GM12878 (cell line): ENCODE results near the gene UVRAG. TPM values are rescaled to one million over a fixed set of nuclear protein-coding genes. Genes with fewer than 3 reads are reported as not detected.
A peak's percentile ranks its signal among the peaks of the same experiment; 100 is the strongest.

Experiments used
- ATAC-seq: fragments of 200-7000 bp; cut with Tn5 transposase; 3 replicates; pipeline ENCODE4 v1.9.1; 2020; ENCODE audit warnings: mild to moderate bottlenecking, moderate library complexity
- Bru-seq: library from RNA; stranded (reverse); fragments of 400-500 nt; gene quantifications from one replicate; lab custom pipeline; 2021; lab: Mats Ljungman, UMichigan
- BruChase-seq, 2 experiments: library from RNA; stranded (reverse); fragments of 400-500 nt; gene quantifications; one replicate each; lab custom pipeline; 2021; lab: Mats Ljungman, UMichigan
- BruUV-seq: library from RNA; stranded (reverse); fragments of 400-500 nt; replicated peaks from 2 replicates; lab custom pipeline; 2021; lab: Mats Ljungman, UMichigan
- CTCF ChIA-PET: fragments of 300-600 bp; sonication (Branson Sonifier 250); formaldehyde crosslinking; extraction: SDS; loops from one replicate; lab custom pipeline; 2021; ENCODE audit warnings: inconsistent platforms; lab: Yijun Ruan, JAX
- POLR2A ChIA-PET: fragments of 350-600 bp; formaldehyde crosslinking; extraction: SDS; loops from one replicate; lab custom pipeline; 2021; ENCODE audit warnings: inconsistent platforms; lab: Charles Lee
- RAD21 ChIA-PET: fragments of 300-600 bp; sonication (Branson Sonifier 250); formaldehyde crosslinking; loops from one replicate; lab custom pipeline; 2023; ENCODE audit warnings: antibody characterized with exemption; ENCODE audit not compliant: unreplicated experiment; lab: Charles Lee
- SMC1A ChIA-PET: fragments of 300-600 bp; sonication (Branson Sonifier 250); formaldehyde crosslinking; loops from one replicate; lab custom pipeline; 2023; ENCODE audit not compliant: unreplicated experiment, uncharacterized antibody; lab: Charles Lee
- DNase-seq: peaks from one replicate; pipeline ENCODE4 v3.0.0-alpha.2; 2011; ENCODE audit warnings: low read depth, low spot score
- FAIRE-seq: peaks from 3 replicates; lab custom pipeline; 2011; peaks lifted over from hg19 to GRCh38; lab: Jason Lieb, UNC
- H2AFZ ChIP-seq: 2 replicates; pipeline ENCODE4 v1.6.0; 2011; ENCODE audit warnings: low read depth, low read length, control low read depth; ENCODE audit not compliant: control insufficient read depth
- H3K27ac ChIP-seq: 2 replicates; pipeline ENCODE4 v1.5.1; 2011; ENCODE audit warnings: control low read depth; ENCODE audit not compliant: control insufficient read depth, insufficient read depth
- H3K27me3 ChIP-seq, 2 experiments: replicated peaks in 1 of 2; 2 replicates each; pipeline versions ENCODE4 v1.6.0 to v1.6.1; 2011; ENCODE audit warnings: low read length in 1 of 2; ENCODE audit not compliant: control insufficient read depth in 2 of 2, insufficient read depth in 2 of 2
- H3K36me3 ChIP-seq, 2 experiments: 2 replicates each; pipeline ENCODE4 v1.5.1; 2011; ENCODE audit warnings: low read length in 1 of 2; ENCODE audit not compliant: control insufficient read depth in 2 of 2, insufficient read depth in 2 of 2
- H3K4me1 ChIP-seq: 2 replicates; pipeline ENCODE4 v1.6.1; 2011; ENCODE audit warnings: mild to moderate bottlenecking, low read length, moderate library complexity, mixed read lengths; ENCODE audit not compliant: control insufficient read depth, insufficient read depth
- H3K4me2 ChIP-seq: 2 replicates; pipeline ENCODE4 v1.6.0; 2011; ENCODE audit warnings: control low read depth; ENCODE audit not compliant: control insufficient read depth, insufficient read depth
- H3K4me3 ChIP-seq: fragments of 200-600 bp; sonication (generic); 2 replicates; pipeline ENCODE4 v1.5.1; 2016
- H3K79me2 ChIP-seq: 2 replicates; pipeline ENCODE4 v1.6.0; 2011; ENCODE audit warnings: low read length; ENCODE audit not compliant: control insufficient read depth, insufficient read depth
- H3K9ac ChIP-seq: 2 replicates; pipeline ENCODE4 v1.8.0; 2011; ENCODE audit warnings: low read length, control low read depth, mixed read lengths; ENCODE audit not compliant: control insufficient read depth, insufficient read depth
- H3K9me3 ChIP-seq: replicated peaks from 3 replicates; pipeline ENCODE4 v1.5.1; 2011; ENCODE audit warnings: mild to moderate bottlenecking, low read length; ENCODE audit not compliant: control insufficient read depth, insufficient read depth
- H4K20me1 ChIP-seq: 2 replicates; pipeline ENCODE4 v1.6.0; 2011; ENCODE audit not compliant: control insufficient read depth, insufficient read depth
- BHLHE40 ChIP-seq, 2 experiments: fragments of 450-650 bp in 1 of 2; IDR thresholded peaks; 2 replicates each; pipeline ENCODE4 v1.6.1; 2011 to 2017; ENCODE audit warnings: low read depth in 2 of 2, borderline replicate concordance in 1 of 2, improper control_type of control experiment in 1 of 2, low read length in 1 of 2, mild to moderate bottlenecking in 1 of 2
- BMI1 ChIP-seq: fragments of 450-650 bp; IDR thresholded peaks from 2 replicates; pipeline ENCODE4 v1.6.1; 2016; ENCODE audit warnings: mild to moderate bottlenecking, moderate library complexity, borderline replicate concordance
- CBFB ChIP-seq: IDR thresholded peaks from 2 replicates; pipeline ENCODE4 v1.6.1; 2016; ENCODE audit warnings: antibody characterized with exemption, low read depth
- CREM ChIP-seq: IDR thresholded peaks from 2 replicates; pipeline ENCODE4 v1.6.1; 2014; ENCODE audit warnings: antibody characterized with exemption, low read depth
- FOS ChIP-seq: IDR thresholded peaks from 3 replicates; pipeline ENCODE4 v1.6.1; 2011; ENCODE audit warnings: borderline replicate concordance; ENCODE audit not compliant: insufficient read length; ENCODE audit errors: extremely low read depth
- HCFC1 ChIP-seq: fragments of 150-350 bp; IDR thresholded peaks from 2 replicates; pipeline ENCODE4 v1.6.1; 2014; ENCODE audit warnings: low read length
- KAT2A ChIP-seq: conservative IDR thresholded peaks from 2 replicates; pipeline ENCODE4 v1.6.1; 2011; ENCODE audit warnings: low read depth, low read length; ENCODE audit not compliant: control insufficient read depth
- MEF2A ChIP-seq: IDR thresholded peaks from 2 replicates; pipeline ENCODE4 v1.6.1; 2011; ENCODE audit warnings: low read depth, mild to moderate bottlenecking, low read length, moderate library complexity; ENCODE audit not compliant: insufficient read depth
- MEF2B ChIP-seq: fragments of 450-650 bp; IDR thresholded peaks from 2 replicates; pipeline ENCODE4 v1.6.1; 2018; ENCODE audit warnings: mild to moderate bottlenecking, moderate library complexity; ENCODE audit not compliant: partially characterized antibody, poor library complexity, severe bottlenecking
- NRF1 ChIP-seq: conservative IDR thresholded peaks from 2 replicates; pipeline ENCODE4 v1.6.1; 2011; ENCODE audit warnings: mild to moderate bottlenecking, low read depth, low read length, improper control_type of control experiment
- SIN3A ChIP-seq: IDR thresholded peaks from 2 replicates; pipeline ENCODE4 v1.6.1; 2012; ENCODE audit warnings: low read depth, low read length, improper control_type of control experiment
- WGBS: methylation state at CpG from one replicate; pipeline ENCODE4 v1.1.6; 2016; ENCODE audit warnings: low lambda C conversion rate; ENCODE audit not compliant: insufficient replicate concordance, insufficient coverage; ENCODE audit errors: missing lambda C conversion rate; 5-methylcytosine and 5-hydroxymethylcytosine counted together
- in situ Hi-C: fragments of 300-500 bp; cut with MboI; formaldehyde crosslinking; loops from 9 replicates; pipeline ENCODE4 v1.14.3; 2018; ENCODE audit warnings: mixed read lengths
- intact Hi-C: fragments of 100-400 bp; cut with micrococcal nuclease; formaldehyde crosslinking; loops from one replicate; pipeline ENCODE4 v1.14.2; 2022; ENCODE audit not compliant: unreplicated experiment
- long read RNA-seq, 2 experiments: library from polyadenylated mRNA; unstranded; transcript quantifications; one replicate each; pipeline ENCODE4 v2.0.0, GENCODE V29; 2019 to 2020
- polyA minus RNA-seq, 3 experiments: library from RNA; depleted of rRNA, polyadenylated mRNA; stranded (reverse); fragments of >200 nt; gene quantifications; 2 replicates each; pipeline ENCODE4 v1.2.3, GENCODE V29; 2011
- polyA plus RNA-seq, 11 experiments: library from polyadenylated mRNA; depleted of rRNA in 4 of 11; unstranded in 6 of 11; stranded (reverse) in 5 of 11; fragments of >200 nt; fragmentation: Nextera tagmentation in 4 of 11; fragmentation: Illumina TruSeq in 1 of 11; extraction: Ambion mirVana in 4 of 11; extraction: Trizol in 1 of 11; gene quantifications; 1 replicate in 1 of 11; 2 replicates in 10 of 11; pipeline versions ENCODE4 v1.2.1 to v1.2.3, GENCODE V29; 2011 to 2016; ENCODE audit warnings: inconsistent platforms in 2 of 11, missing spikeins in 2 of 11, low read depth in 1 of 11
- total RNA-seq, 4 experiments: library from RNA; depleted of rRNA in 3 of 4; stranded (reverse); fragments of >200 nt in 3 of 4; fragmentation: Illumina TruSeq in 1 of 4; extraction: Trizol in 1 of 4; gene quantifications; 2 replicates each; pipeline versions ENCODE4 v1.2.1 to v1.2.3, GENCODE V29; 2013 to 2021
- TF ChIP-seq, protein P1 (sequence below): fragments of 450-650 bp; IDR thresholded peaks from 2 replicates; pipeline ENCODE4 v1.6.1; 2016; ENCODE audit warnings: mild to moderate bottlenecking
- TF ChIP-seq, protein P2 (sequence below): fragments of 450-650 bp; IDR thresholded peaks from 2 replicates; pipeline ENCODE4 v1.6.1; 2017; ENCODE audit warnings: mild to moderate bottlenecking, low read depth, inconsistent platforms; ENCODE audit not compliant: poor library complexity, severe bottlenecking
- TF ChIP-seq, protein P3 (sequence below): IDR thresholded peaks from 2 replicates; pipeline ENCODE4 v1.6.1; 2011; ENCODE audit warnings: low read depth, mild to moderate bottlenecking, low read length, moderate library complexity, borderline replicate concordance; ENCODE audit errors: extremely low read depth

The UVRAG gene
- 344 and 366 TPM in 2 replicates for total RNA-seq (2013; cell fraction: nucleolus; rRNA removed)
- total RNA-seq (2014; rRNA removed) (37.0 and 39.6 TPM in 2 replicates), total RNA-seq (2014; rRNA removed; fragmentation: Illumina TruSeq; extraction: Trizol) (40.7 and 41.3 TPM in 2 replicates), total RNA-seq (2021) (42.9 and 43.4 TPM in 2 replicates), polyA plus RNA-seq (2011; rRNA removed) (36.9 and 52.3 TPM in 2 replicates), polyA plus RNA-seq (2014; fragmentation: Illumina TruSeq; extraction: Trizol) (31.8 and 35.3 TPM in 2 replicates), polyA plus RNA-seq (2014; fragmentation: Nextera tagmentation; extraction: Ambion mirVana) (10 to 100 TPM in 1 of 2 experiments, 1 to 10 TPM in 1; 7.0 to 11.2 TPM), polyA plus RNA-seq (2014; rRNA removed) (24.0 and 26.7 TPM in 2 replicates), polyA plus RNA-seq (2016; fragmentation: Nextera tagmentation; extraction: Ambion mirVana) (10 to 100 TPM; 37.9 to 43.4 TPM), polyA minus RNA-seq (2011; rRNA and poly(A)+ RNA removed) (72.7 and 77.2 TPM in 2 replicates), Bru-seq, nascent RNA (percentile 94 among the genes with signal in this experiment), BruChase-seq, experiment 1, labeled RNA remaining after a 6-hour chase (percentile 76 among the genes with signal in this experiment), BruChase-seq, experiment 2, labeled RNA remaining after a 2-hour chase (percentile 80 among the genes with signal in this experiment)
- 19.8 TPM for polyA plus RNA-seq (2011; ENCODE audit: low read depth)
- polyA plus RNA-seq (2011; cell fraction: cytosol; rRNA removed), result 20.1 and 23.2 TPM in 2 replicates
- 33.4 and 36.0 TPM in 2 replicates for polyA plus RNA-seq (2011; cell fraction: nucleus; rRNA removed)
- 24.8 and 28.3 TPM in 2 replicates for polyA plus RNA-seq (2012)
- 17.0 and 18.5 TPM in 2 replicates for polyA minus RNA-seq (2011; cell fraction: cytosol; rRNA and poly(A)+ RNA removed)
- 96.4 and 155 TPM in 2 replicates for polyA minus RNA-seq (2011; cell fraction: nucleus; rRNA and poly(A)+ RNA removed)
- long read RNA-seq, experiment 1, full-length matches to known transcripts, result 3 of 15 reads
- long read RNA-seq, experiment 1, partial matches to known transcripts, result 7 of 15 reads
- long read RNA-seq, experiment 1, other reads (novel, unspliced or antisense), result 5 of 15 reads
- long read RNA-seq, experiment 2, full-length matches to known transcripts, result 2 of 31 reads
- long read RNA-seq, experiment 2, partial matches to known transcripts, result 19 of 31 reads
- long read RNA-seq, experiment 2, other reads (novel, unspliced or antisense), result 10 of 31 reads

DNA sequence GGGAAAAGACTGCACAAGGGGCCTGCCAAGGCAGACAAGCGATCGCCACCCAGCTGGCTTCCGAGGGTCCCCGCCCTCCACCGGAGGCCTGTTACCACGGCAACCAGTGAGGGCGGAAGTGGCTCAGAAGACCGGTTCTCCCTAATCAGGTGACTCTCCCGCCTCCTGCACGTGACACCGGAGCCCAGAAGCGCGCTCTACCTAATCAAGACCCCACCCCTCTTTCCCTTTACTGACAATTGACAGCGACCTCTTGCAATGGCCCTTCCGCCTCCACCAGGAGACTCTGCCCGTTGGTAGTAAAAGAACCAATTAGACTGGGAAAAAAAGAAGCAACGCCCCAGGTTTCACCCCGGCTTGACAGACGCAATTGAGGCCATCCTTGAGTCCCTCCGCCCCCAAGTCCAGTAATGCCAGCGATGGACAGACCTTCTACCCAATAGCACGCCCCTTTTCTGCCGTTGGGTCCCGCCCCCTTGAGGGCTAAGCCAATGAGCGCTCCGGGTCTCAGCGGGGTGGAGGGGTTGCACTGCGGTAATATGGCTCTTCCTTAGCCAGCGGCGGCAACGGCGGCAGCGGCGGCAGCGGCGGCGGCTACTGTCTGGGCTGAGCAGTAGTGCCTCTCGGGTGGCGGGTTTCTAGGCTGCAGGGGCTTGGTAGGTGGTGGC, at the start of gene UVRAG:
Gene UVRAG, plus strand, starts transcription at position 534 of the 668 bp plus-strand sequence. CDS start 198 bp downstream, outside the sequence.
- Histone ChIP-seq H3K79me2 (peaks cover 81% of the 10 kb centered on the region), H2AFZ (peak within 1 kb of the TSS; percentile 73), H3K4me1 (peaks cover 39% of the 10 kb centered on the region), H3K4me2 (peak within 1 kb of the TSS; percentile 93), H3K27me3 (no peaks in the 10 kb centered on the region), H3K4me3 (peak within 1 kb of the TSS; percentile 93), H4K20me1 (no peaks in the 10 kb centered on the region), H3K27ac (peak within 1 kb of the TSS; percentile 94), H3K36me3 (no peaks in the 10 kb centered on the region), H3K9me3 (no peaks in the 10 kb centered on the region), H3K9ac (peak within 1 kb of the TSS; percentile 95)
- FAIRE-seq (peak; percentile 98), DNase-seq (peak; percentile 100), ATAC-seq (peak; percentile 86)
- ChIA-PET SMC1A (interaction anchor here (0.7 to 6.5 kb wide), 10 partner anchors 10 to 337 kb away, joined by 3 to 111 read pairs (median 6); no protein-coding TSS in a partner anchor), RAD21 (interaction anchor here (0.9 to 10.4 kb wide), 7 partner anchors 11 to 92 kb away, joined by 3 to 111 read pairs (median 24); no protein-coding TSS in a partner anchor), POLR2A (interaction anchor here (0.6 to 8.7 kb wide), 8 partner anchors 7 to 1652 kb away, joined by 3 to 173 read pairs (median 3); no protein-coding TSS in a partner anchor), CTCF (interaction anchor here (0.6 to 13.1 kb wide), 9 partner anchors 10 to 338 kb away, joined by 3 to 183 read pairs (median 7); no protein-coding TSS in a partner anchor)
- in situ Hi-C loops (no loop called here), intact Hi-C loops (loop anchor here (1.0 to 10.0 kb wide), 3 partner anchors 58 to 1820 kb away; no protein-coding TSS in a partner anchor)
- BruUV-seq, result no TSS peak
- 1% methylated on average over 39 of the region's 39 CpGs for WGBS
- TF ChIP-seq KAT2A, result no peak
- TF ChIP-seq HCFC1, result peak; percentile 82
- TF ChIP-seq MEF2B, result peak; percentile 87
- TF ChIP-seq CBFB, result peak; percentile 63; the same call in 1 of the 2 replicates
- TF ChIP-seq NRF1, result no peak
- peak; percentile 99 for TF ChIP-seq BHLHE40 (IDR thresholded peaks at IDR 0.05; ENCODE audit: borderline replicate concordance in 1 of 2, low read depth in 2 of 2, low read length in 1 of 2)
- TF ChIP-seq MEF2A, result no peak
- TF ChIP-seq, protein P1, sequence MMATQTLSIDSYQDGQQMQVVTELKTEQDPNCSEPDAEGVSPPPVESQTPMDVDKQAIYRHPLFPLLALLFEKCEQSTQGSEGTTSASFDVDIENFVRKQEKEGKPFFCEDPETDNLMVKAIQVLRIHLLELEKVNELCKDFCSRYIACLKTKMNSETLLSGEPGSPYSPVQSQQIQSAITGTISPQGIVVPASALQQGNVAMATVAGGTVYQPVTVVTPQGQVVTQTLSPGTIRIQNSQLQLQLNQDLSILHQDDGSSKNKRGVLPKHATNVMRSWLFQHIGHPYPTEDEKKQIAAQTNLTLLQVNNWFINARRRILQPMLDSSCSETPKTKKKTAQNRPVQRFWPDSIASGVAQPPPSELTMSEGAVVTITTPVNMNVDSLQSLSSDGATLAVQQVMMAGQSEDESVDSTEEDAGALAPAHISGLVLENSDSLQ, result peak; percentile 100
- TF ChIP-seq SIN3A, result peak; percentile 91
- TF ChIP-seq CREM, result peak; percentile 54
- peak; percentile 99 for TF ChIP-seq BMI1
- TF ChIP-seq, protein P2, sequence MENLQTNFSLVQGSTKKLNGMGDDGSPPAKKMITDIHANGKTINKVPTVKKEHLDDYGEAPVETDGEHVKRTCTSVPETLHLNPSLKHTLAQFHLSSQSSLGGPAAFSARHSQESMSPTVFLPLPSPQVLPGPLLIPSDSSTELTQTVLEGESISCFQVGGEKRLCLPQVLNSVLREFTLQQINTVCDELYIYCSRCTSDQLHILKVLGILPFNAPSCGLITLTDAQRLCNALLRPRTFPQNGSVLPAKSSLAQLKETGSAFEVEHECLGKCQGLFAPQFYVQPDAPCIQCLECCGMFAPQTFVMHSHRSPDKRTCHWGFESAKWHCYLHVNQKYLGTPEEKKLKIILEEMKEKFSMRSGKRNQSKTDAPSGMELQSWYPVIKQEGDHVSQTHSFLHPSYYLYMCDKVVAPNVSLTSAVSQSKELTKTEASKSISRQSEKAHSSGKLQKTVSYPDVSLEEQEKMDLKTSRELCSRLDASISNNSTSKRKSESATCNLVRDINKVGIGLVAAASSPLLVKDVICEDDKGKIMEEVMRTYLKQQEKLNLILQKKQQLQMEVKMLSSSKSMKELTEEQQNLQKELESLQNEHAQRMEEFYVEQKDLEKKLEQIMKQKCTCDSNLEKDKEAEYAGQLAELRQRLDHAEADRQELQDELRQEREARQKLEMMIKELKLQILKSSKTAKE, result peak; percentile 82
- TF ChIP-seq, protein P3, sequence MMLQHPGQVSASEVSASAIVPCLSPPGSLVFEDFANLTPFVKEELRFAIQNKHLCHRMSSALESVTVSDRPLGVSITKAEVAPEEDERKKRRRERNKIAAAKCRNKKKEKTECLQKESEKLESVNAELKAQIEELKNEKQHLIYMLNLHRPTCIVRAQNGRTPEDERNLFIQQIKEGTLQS, result peak; percentile 98
- peak; percentile 79 for TF ChIP-seq FOS
